GM12875 (cell line): ENCODE measurements around the gene DYRK1A.

ENCODE experiments used
- H3K4me3 ChIP-seq: one replicate; pipeline ENCODE4 v1.5.1; 2011; ENCODE audit warnings: low read depth, low read length, control low read depth
- TF ChIP-seq, protein P1 (sequence below): IDR thresholded peaks from 2 replicates; pipeline ENCODE4 v1.5.1; 2011; ENCODE audit warnings: low read depth, mild to moderate bottlenecking, control low read depth, inconsistent platforms, low read length, moderate library complexity, borderline replicate concordance; ENCODE audit not compliant: insufficient read depth

Gene DYRK1A

DNA sequence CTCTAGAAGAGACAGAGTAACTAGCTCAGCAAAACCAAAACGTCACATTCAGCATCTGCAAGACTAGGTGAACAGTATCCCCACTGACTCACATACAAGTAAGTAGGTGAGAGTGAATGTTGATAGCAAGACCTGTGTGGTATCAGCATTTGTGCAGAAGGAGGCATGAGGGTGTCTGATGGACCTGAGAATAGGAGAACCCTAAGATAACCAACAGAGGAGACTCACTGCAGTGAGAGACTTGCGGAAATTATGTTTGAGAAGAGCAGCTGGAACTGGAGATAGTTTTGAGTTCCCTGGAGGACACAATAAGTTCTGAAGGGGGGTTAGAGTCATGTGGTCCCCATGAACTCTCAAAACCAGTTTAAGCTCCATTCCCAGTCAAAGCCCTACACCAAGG is 59.1 kb downstream of the DYRK1A start:
- TF ChIP-seq, protein P1, sequence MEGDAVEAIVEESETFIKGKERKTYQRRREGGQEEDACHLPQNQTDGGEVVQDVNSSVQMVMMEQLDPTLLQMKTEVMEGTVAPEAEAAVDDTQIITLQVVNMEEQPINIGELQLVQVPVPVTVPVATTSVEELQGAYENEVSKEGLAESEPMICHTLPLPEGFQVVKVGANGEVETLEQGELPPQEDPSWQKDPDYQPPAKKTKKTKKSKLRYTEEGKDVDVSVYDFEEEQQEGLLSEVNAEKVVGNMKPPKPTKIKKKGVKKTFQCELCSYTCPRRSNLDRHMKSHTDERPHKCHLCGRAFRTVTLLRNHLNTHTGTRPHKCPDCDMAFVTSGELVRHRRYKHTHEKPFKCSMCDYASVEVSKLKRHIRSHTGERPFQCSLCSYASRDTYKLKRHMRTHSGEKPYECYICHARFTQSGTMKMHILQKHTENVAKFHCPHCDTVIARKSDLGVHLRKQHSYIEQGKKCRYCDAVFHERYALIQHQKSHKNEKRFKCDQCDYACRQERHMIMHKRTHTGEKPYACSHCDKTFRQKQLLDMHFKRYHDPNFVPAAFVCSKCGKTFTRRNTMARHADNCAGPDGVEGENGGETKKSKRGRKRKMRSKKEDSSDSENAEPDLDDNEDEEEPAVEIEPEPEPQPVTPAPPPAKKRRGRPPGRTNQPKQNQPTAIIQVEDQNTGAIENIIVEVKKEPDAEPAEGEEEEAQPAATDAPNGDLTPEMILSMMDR, result no peak
- H3K4me3 ChIP-seq, result no peak overlapping the region

DNA sequence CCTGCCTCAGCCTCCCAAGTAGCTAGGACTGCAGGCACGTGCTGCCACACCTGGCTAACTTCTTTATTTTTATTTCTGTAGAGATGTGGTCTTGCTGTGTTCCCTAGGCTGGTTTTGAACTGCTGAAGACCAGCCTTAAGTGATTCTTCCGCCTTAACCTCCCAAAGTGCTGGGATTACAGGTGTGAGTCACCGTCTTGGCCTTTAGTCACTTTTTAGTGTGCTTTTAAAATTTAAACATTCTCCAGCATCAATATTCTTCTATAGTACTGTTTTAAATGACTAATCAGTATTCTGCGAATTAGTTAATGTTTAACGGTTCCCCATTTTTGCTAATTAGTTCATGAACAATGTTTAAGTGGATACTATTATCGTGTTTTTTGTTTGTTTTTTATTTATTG is 60.6 kb downstream of the DYRK1A start:
- TF ChIP-seq, protein P1, result no peak
- no peak overlapping the region for H3K4me3 ChIP-seq

DNA sequence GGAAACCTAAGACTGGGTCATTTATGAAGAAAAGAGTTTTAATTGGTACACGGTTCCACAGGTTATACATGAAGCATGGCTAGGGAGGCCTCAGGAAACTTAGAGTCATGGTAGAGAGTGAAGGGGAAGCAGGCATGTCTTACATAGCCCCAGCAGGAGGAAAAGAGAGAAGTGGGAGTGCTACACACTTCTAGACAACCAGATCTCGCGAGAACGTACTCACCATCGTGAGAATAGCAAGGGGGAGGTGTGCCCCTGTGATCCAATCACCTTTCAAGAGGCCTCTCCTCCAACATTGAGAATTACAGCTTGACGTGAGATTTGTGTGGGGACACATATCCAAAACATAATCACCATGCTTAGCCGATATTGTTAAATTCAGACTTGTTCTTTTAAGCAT is 62.8 kb downstream of the DYRK1A start:
- H3K4me3 ChIP-seq, result no peak overlapping the region
- TF ChIP-seq, protein P1, result no peak

DNA sequence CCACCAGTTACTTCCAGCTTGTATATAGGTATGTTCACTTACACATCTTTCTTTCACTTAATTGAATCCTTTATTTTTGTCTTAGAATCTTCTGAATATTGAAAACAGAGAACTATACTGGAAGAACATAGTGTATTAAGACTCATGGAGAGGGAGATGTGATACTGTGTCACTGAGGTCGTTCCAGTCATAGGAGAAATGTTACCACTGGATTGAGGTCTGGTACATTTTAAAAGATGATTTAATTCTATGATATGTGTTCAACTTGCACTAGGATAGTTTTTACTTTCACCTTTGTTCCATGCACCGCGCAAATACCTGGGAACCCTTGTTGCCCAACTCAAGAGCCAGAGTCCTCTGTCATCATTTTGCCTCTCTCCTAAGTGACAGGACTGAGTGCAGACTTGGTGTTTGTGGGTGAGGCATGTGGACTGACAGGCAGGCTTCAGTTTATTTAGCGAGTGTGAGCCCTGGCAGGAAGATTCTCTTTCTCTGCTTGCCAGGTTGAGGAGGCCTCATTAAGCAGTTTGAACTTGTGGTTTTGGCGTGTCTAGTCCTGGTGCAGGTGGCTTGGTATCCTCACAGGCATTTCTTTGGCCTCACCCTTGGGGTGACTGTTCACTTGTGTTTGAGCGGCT is 63.7 kb downstream of the DYRK1A start:
- no peak overlapping the region for H3K4me3 ChIP-seq
- TF ChIP-seq, protein P1, result no peak

DNA sequence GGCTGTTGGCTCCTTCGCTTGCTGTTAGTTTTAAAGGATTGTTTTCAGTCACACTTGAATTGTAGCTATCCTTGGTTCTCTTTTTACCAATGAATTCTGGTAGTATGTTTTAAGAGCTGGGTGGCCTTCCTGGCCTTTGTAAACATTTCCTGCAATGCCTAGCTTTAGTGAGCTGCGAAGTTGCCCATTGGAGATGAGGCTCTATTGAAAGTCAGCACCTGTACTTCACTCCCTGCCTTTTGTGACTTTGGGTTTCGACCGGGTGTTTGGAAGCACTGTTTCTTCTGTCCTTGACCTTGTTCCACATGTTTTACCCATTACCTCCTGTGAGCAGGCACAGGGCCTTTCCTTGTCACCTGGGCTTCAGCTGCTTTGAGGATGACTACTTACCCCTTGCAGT is 64.7 kb downstream of the DYRK1A start:
- TF ChIP-seq, protein P1, result no peak
- no peak overlapping the region for H3K4me3 ChIP-seq

DNA sequence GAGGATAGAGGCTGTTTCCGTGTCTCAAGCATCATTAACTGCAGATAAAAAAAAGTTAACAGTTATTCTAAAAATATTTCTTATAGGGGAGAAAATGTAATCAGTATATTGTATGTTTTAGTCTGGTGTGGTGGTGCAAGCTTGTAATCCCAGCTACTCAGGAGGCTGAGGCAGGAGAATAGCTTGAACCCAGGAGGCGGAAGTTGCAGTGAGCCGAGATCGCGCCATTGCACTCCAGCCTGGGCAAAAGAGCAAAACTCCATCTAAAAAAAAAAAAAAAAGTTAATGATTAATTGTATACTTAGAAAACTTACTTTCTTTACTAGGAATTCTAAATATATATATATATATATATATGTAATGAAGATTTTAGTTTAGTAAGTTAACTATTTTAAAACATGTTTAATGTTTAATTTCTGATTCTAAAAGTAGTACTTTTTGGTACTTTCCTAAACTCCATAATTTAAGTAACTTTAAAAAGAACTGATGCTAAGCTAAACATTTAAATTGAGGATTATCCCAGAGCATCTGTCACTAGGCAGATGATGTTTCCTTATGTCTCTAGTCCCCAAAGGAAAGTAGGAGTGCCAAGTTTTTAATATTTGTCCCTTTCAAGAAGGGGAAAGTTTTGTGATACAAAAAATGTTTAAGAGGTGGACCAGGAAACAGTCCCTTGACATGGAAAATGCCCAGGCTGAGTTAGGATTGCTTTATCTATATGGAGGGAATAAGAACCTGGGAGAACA is 66.3 kb downstream of the DYRK1A start:
- TF ChIP-seq, protein P1, result no peak
- H3K4me3 ChIP-seq, result no peak overlapping the region

DNA sequence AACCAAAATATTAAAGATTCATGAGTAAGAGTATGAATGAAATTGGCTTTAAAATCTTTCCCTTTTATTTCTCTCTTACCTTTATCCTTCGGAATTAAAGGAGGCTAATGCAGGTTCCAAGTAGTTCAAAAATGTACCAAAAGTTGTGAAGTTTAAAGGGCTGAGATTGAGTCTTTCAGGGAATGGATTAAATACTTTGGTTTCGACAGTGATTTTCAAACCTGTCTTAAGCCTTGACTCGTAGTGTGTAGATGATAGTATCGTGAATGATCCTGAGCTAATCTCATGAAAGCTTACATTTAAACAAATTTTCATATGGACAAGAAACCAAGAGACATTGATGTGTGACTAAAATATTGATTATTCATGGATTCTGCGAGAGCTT is 66.9 kb downstream of the DYRK1A start:
- no peak overlapping the region for H3K4me3 ChIP-seq
- TF ChIP-seq, protein P1, result no peak
